ENCODE results near the gene VPS37B. TPM values are rescaled to one million over a fixed set of nuclear protein-coding genes. Genes with fewer than 3 reads are reported as not detected.

VPS37B gene
- total RNA-seq, 4 donors from 2014 or later = 21.2 to 52.4 (median 38.1) TPM

DNA sequence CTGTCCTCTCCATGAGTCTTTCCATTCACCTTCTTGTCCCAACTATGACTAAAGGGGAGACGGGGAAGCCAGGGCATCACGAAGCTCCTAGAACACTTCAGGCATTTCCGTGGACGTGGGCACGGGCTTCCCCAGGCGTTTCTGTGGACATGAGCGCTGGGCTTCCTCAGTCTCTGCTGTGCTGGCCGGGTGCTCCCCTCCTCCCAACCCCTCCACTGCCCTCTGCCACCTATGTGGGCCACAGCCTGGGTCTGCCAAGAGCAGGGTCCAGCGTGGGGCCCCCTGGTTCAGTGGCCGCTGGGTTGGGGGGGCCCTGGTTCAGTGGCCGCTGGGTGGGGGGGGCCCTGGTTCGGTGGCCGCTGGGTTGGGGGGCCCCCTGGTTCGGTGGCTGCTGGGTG is 45.9 kb downstream of the VPS37B start:
- 100% methylated on average over 1 of the region's 14 CpGs for WGBS

DNA sequence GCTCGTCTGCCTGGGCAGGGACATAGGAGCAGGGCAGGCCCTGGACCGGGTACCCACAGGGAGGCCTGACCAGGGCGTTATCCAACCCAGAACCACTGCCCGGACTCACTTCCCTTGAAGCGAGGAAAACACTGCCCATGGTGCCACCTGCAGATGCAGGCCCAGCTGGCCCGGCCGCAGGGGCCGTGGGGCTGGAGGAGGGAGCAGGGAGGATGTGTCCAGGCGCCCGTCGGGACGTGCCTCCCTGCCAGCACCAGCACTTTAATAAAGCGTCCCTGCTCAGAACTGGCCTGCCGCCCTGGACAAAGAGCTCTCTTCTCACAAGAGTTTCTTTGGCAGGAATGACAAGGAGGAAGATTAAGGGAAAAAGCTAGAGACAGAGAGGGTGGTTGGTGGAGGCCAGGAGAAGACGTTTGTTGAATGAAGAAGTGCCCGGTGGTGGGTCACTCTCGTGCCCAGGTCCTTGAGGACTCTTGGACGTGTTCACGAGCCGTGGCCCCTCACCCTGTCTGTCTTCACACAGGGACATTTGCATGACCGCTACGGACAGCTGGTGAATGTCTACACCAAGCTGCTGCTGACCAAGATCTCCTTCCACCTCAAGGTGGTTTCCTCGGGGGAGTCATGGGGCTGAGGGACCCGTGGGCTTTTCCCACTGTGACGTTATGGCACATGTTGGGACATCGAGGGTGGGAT is 46.4 kb downstream of the VPS37B start:
- TF ChIP-seq POLR2A (IDR thresholded peaks at IDR 0.05; ENCODE audit: low read depth) (no peak), POLR2AphosphoS5 (IDR thresholded peaks at IDR 0.05) (no peak), EP300 (IDR thresholded peaks at IDR 0.05) (no peak)
- TF ChIP-seq, protein P1, sequence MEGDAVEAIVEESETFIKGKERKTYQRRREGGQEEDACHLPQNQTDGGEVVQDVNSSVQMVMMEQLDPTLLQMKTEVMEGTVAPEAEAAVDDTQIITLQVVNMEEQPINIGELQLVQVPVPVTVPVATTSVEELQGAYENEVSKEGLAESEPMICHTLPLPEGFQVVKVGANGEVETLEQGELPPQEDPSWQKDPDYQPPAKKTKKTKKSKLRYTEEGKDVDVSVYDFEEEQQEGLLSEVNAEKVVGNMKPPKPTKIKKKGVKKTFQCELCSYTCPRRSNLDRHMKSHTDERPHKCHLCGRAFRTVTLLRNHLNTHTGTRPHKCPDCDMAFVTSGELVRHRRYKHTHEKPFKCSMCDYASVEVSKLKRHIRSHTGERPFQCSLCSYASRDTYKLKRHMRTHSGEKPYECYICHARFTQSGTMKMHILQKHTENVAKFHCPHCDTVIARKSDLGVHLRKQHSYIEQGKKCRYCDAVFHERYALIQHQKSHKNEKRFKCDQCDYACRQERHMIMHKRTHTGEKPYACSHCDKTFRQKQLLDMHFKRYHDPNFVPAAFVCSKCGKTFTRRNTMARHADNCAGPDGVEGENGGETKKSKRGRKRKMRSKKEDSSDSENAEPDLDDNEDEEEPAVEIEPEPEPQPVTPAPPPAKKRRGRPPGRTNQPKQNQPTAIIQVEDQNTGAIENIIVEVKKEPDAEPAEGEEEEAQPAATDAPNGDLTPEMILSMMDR (IDR thresholded peaks at IDR 0.05) = no peak
- Histone ChIP-seq H3K27me3 (no peaks in the 10 kb centered on the region), H3K36me3 (peaks cover 0 to 22% (median 5%) of the 10 kb centered on the region in 4 donors), H3K4me1 (peaks cover 32 to 43% (median 41%) of the 10 kb centered on the region in 4 donors), H3K9me3 (no peaks in the 10 kb centered on the region), H3K4me3 (no peak overlapping the region), H3K27ac (replicated peaks in 1 of 4) (no peak overlapping the region)
- intact Hi-C loops (cut with DNase I) = loop anchor here (10.0 kb wide), 1 partner anchor 55 kb away; no protein-coding TSS in a partner anchor
- DNase-seq (ENCODE audit: extremely low spot score) = no peak
- WGBS = 93% methylated on average over 14 of the region's 26 CpGs

More for the DNA sequence above, 45.9 kb downstream of the VPS37B start:
- Histone ChIP-seq H3K27me3 (no peaks in the 10 kb centered on the region), H3K9me3 (no peaks in the 10 kb centered on the region), H3K4me1 (peaks cover 27 to 38% (median 36%) of the 10 kb centered on the region in 4 donors), H3K4me3 (no peak overlapping the region), H3K27ac (replicated peaks in 1 of 4) (no peak overlapping the region), H3K36me3 (peaks cover 0 to 25% (median 9%) of the 10 kb centered on the region in 4 donors)
- no peak for DNase-seq (ENCODE audit: extremely low spot score)
- TF ChIP-seq, protein P1 (IDR thresholded peaks at IDR 0.05) = no peak
- no peak for TF ChIP-seq EP300 (IDR thresholded peaks at IDR 0.05)
- no peak for TF ChIP-seq POLR2A (IDR thresholded peaks at IDR 0.05; ENCODE audit: low read depth)
- TF ChIP-seq POLR2AphosphoS5 (IDR thresholded peaks at IDR 0.05) = no peak
- intact Hi-C loops (cut with DNase I) = loop anchor here (10.0 kb wide), 1 partner anchor 55 kb away; no protein-coding TSS in a partner anchor

DNA sequence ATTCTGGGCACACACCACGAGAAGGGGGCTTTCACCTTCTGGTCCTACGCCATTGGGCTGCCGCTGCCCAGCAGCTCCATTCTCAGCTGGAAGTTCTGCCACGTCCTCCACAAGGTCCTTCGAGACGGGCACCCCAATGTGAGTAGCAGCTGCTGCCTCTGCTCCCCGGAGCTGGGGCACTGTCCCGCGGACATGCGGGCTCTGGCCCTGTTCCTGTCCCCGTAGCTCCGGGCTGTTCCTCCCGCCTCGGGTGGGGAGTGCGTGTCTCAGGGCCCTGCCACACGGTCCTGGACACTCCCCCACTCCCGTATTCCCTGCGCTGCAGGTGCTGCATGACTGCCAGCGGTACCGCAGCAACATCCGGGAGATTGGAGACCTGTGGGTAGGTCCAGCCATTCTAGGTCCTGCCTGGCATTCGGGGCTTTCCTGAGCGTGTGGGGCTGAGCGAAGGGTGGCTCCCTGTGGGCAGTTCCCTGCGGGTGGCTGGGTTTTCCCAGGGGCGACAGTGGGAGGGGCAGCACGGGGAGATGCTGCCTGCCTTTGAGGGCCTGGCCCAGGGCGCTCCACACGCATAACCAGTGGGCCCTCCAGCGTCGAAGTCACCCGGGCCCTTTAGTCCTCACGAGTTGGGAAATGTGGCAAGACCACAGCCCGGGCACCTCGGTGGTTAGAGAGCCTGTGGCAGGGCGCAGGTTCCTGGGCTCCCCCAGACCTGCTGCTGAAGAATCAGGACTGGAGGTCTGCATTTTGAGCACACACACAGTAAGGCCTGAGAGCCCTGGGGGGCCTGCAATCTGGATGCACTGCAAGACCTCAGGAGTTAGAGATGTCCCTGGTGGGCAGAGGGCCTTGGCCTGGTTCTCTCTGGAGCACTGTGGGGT is 47.2 kb downstream of the VPS37B start:
- TF ChIP-seq EP300 (IDR thresholded peaks at IDR 0.05) = no peak
- TF ChIP-seq, protein P1 (IDR thresholded peaks at IDR 0.05) = no peak
- TF ChIP-seq POLR2A (IDR thresholded peaks at IDR 0.05; ENCODE audit: low read depth) = no peak
- TF ChIP-seq POLR2AphosphoS5 (IDR thresholded peaks at IDR 0.05) = no peak
- no peak for DNase-seq (ENCODE audit: extremely low spot score)
- H3K4me1 ChIP-seq = peaks cover 38 to 47% (median 44%) of the 10 kb centered on the region in 4 donors
- intact Hi-C loops (cut with DNase I) = no loop called here
- peaks cover 0 to 20% (median 5%) of the 10 kb centered on the region in 4 donors for H3K36me3 ChIP-seq
- H3K27me3 ChIP-seq = no peaks in the 10 kb centered on the region
- 92% methylated on average over 22 of the region's 36 CpGs for WGBS
- no peak overlapping the region for H3K4me3 ChIP-seq
- H3K27ac ChIP-seq (replicated peaks in 1 of 4) = no peak overlapping the region
- H3K9me3 ChIP-seq = no peaks in the 10 kb centered on the region

DNA sequence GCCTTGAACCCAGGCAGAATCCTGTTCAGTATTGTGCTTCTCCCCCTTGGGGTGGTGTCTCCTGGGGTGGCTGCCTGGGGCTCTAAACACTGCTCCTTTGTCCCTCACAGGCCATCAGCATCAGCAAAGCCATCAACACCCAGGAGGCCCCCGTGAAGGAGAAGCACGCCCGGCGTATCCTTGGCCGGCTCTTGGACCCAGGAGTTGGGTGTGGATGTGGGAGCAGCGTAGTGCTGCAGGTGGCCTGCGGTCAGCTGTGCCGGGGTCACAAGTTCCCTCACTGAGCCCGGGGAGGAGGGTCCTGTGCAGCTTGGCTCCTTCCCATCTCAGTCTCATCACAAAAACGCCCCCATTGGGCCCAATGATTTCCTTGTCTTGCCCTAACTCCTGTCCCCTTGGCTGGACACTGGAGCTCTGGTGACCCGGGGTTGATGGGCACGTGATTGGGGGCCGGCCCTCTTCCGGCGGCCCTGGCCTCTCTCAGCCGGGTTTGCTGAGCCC is 48.0 kb downstream of the VPS37B start:
- no peak overlapping the region for H3K4me3 ChIP-seq
- 86% methylated on average over 8 of the region's 16 CpGs for WGBS
- intact Hi-C loops (cut with DNase I) = no loop called here
- H3K4me1 ChIP-seq = peaks cover 37 to 49% (median 45%) of the 10 kb centered on the region in 4 donors
- peaks cover 0 to 20% (median 5%) of the 10 kb centered on the region in 4 donors for H3K36me3 ChIP-seq
- DNase-seq (ENCODE audit: extremely low spot score) = no peak
- TF ChIP-seq EP300 (IDR thresholded peaks at IDR 0.05) (no peak), POLR2AphosphoS5 (IDR thresholded peaks at IDR 0.05) (no peak), POLR2A (IDR thresholded peaks at IDR 0.05; ENCODE audit: low read depth) (no peak)
- TF ChIP-seq, protein P1 (IDR thresholded peaks at IDR 0.05) = no peak
- no peak overlapping the region for H3K27ac ChIP-seq (replicated peaks in 1 of 4)
- H3K27me3 ChIP-seq = no peaks in the 10 kb centered on the region
- H3K9me3 ChIP-seq = no peaks in the 10 kb centered on the region

Data from esophagus muscularis mucosa (tissue), 4 donors.